WTC11 (cell line): ENCODE measurements around the gene SLC25A41. TPM values are rescaled to one million over a fixed set of nuclear protein-coding genes. Genes with fewer than 3 reads are reported as not detected.

Experiments
- ATAC-seq: fragments of 200-7000 bp; cut with Tn5 transposase; 2 replicates; pipeline ENCODE4 v1.10.0; 2021; ENCODE audit warnings: mild to moderate bottlenecking, moderate library complexity
- CTCF ChIA-PET: fragments of 300-600 bp; sonication (Branson Sonifier 250); formaldehyde crosslinking; loops from one replicate; lab custom pipeline; 2021; ENCODE audit warnings: antibody characterized with exemption; lab: Charles Lee
- POLR2A ChIA-PET: fragments of 350-600 bp; sonication (Branson Sonifier 250); formaldehyde crosslinking; loops from one replicate; lab custom pipeline; 2021; ENCODE audit warnings: antibody characterized with exemption; lab: Charles Lee
- DNase-seq: peaks from one replicate; pipeline ENCODE4 v3.0.0; 2021; ENCODE audit warnings: low spot score
- H3K27ac Mint-ChIP-seq: 2 replicates; pipeline ENCODE4 v1.8.0; 2021; ENCODE audit warnings: mixed read lengths
- H3K27me3 Mint-ChIP-seq: 2 replicates; pipeline ENCODE4 v1.8.0; 2021; ENCODE audit warnings: low read depth, mild to moderate bottlenecking, moderate library complexity, mixed read lengths
- H3K36me3 Mint-ChIP-seq: 2 replicates; pipeline ENCODE4 v1.8.0; 2021; ENCODE audit warnings: mixed read lengths
- H3K4me1 Mint-ChIP-seq: 2 replicates; pipeline ENCODE4 v1.8.0; 2022; ENCODE audit warnings: mixed read lengths
- H3K4me3 Mint-ChIP-seq: 2 replicates; pipeline ENCODE4 v1.8.0; 2021; ENCODE audit warnings: mild to moderate bottlenecking, moderate library complexity, mixed read lengths
- H3K9me3 Mint-ChIP-seq: 2 replicates; pipeline ENCODE4 v1.8.0; 2021; ENCODE audit warnings: mixed read lengths
- ATF3 ChIP-seq: sonication (generic); formaldehyde crosslinking; conservative IDR thresholded peaks from 2 replicates; pipeline ENCODE4 v1.8.1; 2022; ENCODE audit warnings: mild to moderate bottlenecking, missing genetic modification reagents
- CBFB ChIP-seq: sonication (generic); formaldehyde crosslinking; IDR thresholded peaks from 2 replicates; pipeline ENCODE4 v1.8.1; 2022; ENCODE audit warnings: mild to moderate bottlenecking, low read depth, missing genetic modification reagents
- CREB1 ChIP-seq: sonication (generic); formaldehyde crosslinking; IDR thresholded peaks from 2 replicates; pipeline ENCODE4 v1.8.0; 2023; ENCODE audit warnings: mild to moderate bottlenecking, missing genetic modification reagents
- E2F5 ChIP-seq: sonication (generic); formaldehyde crosslinking; IDR thresholded peaks from 2 replicates; pipeline ENCODE4 v1.8.1; 2022; ENCODE audit warnings: mild to moderate bottlenecking, moderate library complexity, missing genetic modification reagents
- EMX1 ChIP-seq: fragments of 250-450 bp; sonication (Bioruptor Pico); IDR thresholded peaks from 2 replicates; pipeline ENCODE4 v1.8.0; 2021; ENCODE audit warnings: mild to moderate bottlenecking
- ERG ChIP-seq: fragments of 250-450 bp; sonication (Bioruptor Pico); IDR thresholded peaks from 2 replicates; pipeline ENCODE4 v1.8.0; 2021; ENCODE audit warnings: mild to moderate bottlenecking
- FOXJ3 ChIP-seq: sonication (generic); formaldehyde crosslinking; IDR thresholded peaks from 2 replicates; pipeline ENCODE4 v1.9.0; 2021; ENCODE audit warnings: missing genetic modification reagents, mild to moderate bottlenecking, borderline replicate concordance
- IRF1 ChIP-seq: sonication (generic); formaldehyde crosslinking; IDR thresholded peaks from 2 replicates; pipeline ENCODE4 v1.8.0; 2023; ENCODE audit warnings: missing genetic modification reagents
- MAX ChIP-seq: sonication (generic); formaldehyde crosslinking; IDR thresholded peaks from 2 replicates; pipeline ENCODE4 v1.8.0; 2022; ENCODE audit warnings: mild to moderate bottlenecking, missing genetic modification reagents
- NFYB ChIP-seq: sonication (generic); formaldehyde crosslinking; conservative IDR thresholded peaks from 2 replicates; pipeline ENCODE4 v1.8.0; 2022; ENCODE audit warnings: low read depth, missing genetic modification reagents
- NR2C2 ChIP-seq: sonication (generic); formaldehyde crosslinking; IDR thresholded peaks from 2 replicates; pipeline ENCODE4 v1.8.0; 2022; ENCODE audit warnings: mild to moderate bottlenecking, missing genetic modification reagents
- PRDM15 ChIP-seq: sonication (generic); formaldehyde crosslinking; IDR thresholded peaks from 2 replicates; pipeline ENCODE4 v1.8.0; 2022; ENCODE audit warnings: missing genetic modification reagents
- PRRX2 ChIP-seq: fragments of 250-450 bp; sonication (Bioruptor Pico); IDR thresholded peaks from 2 replicates; pipeline ENCODE4 v1.8.0; 2021; ENCODE audit warnings: mild to moderate bottlenecking
- RELA ChIP-seq: sonication (generic); formaldehyde crosslinking; IDR thresholded peaks from 2 replicates; pipeline ENCODE4 v1.8.1; 2022; ENCODE audit warnings: missing genetic modification reagents, mild to moderate bottlenecking, borderline replicate concordance
- RORB ChIP-seq: fragments of 250-450 bp; sonication (Bioruptor Pico); IDR thresholded peaks from 2 replicates; pipeline ENCODE4 v1.9.0; 2021; ENCODE audit warnings: mild to moderate bottlenecking
- TEAD1 ChIP-seq: sonication (generic); formaldehyde crosslinking; IDR thresholded peaks from 2 replicates; pipeline ENCODE4 v1.8.0; 2022; ENCODE audit warnings: mild to moderate bottlenecking, missing genetic modification reagents
- USF1 ChIP-seq: sonication (generic); formaldehyde crosslinking; IDR thresholded peaks from 2 replicates; pipeline ENCODE4 v1.8.0; 2022; ENCODE audit warnings: mild to moderate bottlenecking, missing genetic modification reagents
- ZNF138 ChIP-seq: sonication (generic); formaldehyde crosslinking; conservative IDR thresholded peaks from 2 replicates; pipeline ENCODE4 v1.8.1; 2022; ENCODE audit warnings: mild to moderate bottlenecking, moderate library complexity, missing genetic modification reagents
- ZNF281 ChIP-seq: sonication (generic); formaldehyde crosslinking; IDR thresholded peaks from 2 replicates; pipeline ENCODE4 v1.8.0; 2023; ENCODE audit warnings: mild to moderate bottlenecking, missing genetic modification reagents
- ZNF416 ChIP-seq: fragments of 250-450 bp; sonication (Bioruptor Pico); IDR thresholded peaks from 2 replicates; pipeline ENCODE4 v1.9.0; 2021; ENCODE audit warnings: mild to moderate bottlenecking, inconsistent platforms
- ZSCAN18 ChIP-seq: fragments of 250-450 bp; sonication (Bioruptor Pico); IDR thresholded peaks from 2 replicates; pipeline ENCODE4 v2.1.2; 2022; ENCODE audit warnings: mild to moderate bottlenecking, moderate library complexity
- total RNA-seq: library from RNA; stranded (reverse); gene quantifications from 3 replicates; pipeline ENCODE4 v1.2.3, GENCODE V29; 2021

The SLC25A41 gene
- total RNA-seq, 1 experiment from 2014 or later, result 0.35 TPM

GRCh38 chr19:6412061-6412446 lies 21.5 kb downstream of the SLC25A41 start (continued):
- TF ChIP-seq ERG (CRISPR knock-in tag) (peak; percentile 86), NFYB (CRISPR knock-in tag) (no peak), ZNF416 (CRISPR knock-in tag) (no peak), CBFB (CRISPR knock-in tag) (no peak), E2F5 (no peak), IRF1 (CRISPR knock-in tag) (0 out of 2 replicates have a peak, but pooled peaks have one; percentile 7), ZNF281 (CRISPR knock-in tag) (no peak), EMX1 (CRISPR knock-in tag) (peak; percentile 51; the same call in 1 of the 2 replicates), ATF3 (CRISPR knock-in tag) (no peak), CREB1 (CRISPR knock-in tag) (no peak), NR2C2 (CRISPR knock-in tag) (no peak), RELA (CRISPR knock-in tag) (no peak), ZNF138 (CRISPR knock-in tag) (0 out of 2 replicates have a peak, but pooled peaks have one; percentile 2), PRRX2 (CRISPR knock-in tag) (0 out of 2 replicates have a peak, but pooled peaks have one; percentile 12), PRDM15 (CRISPR knock-in tag) (no peak), MAX (CRISPR knock-in tag) (no peak), FOXJ3 (CRISPR knock-in tag) (no peak)

GRCh38 chr19:6409346-6409745 lies 24.2 kb downstream of the SLC25A41 start:
- Mint-ChIP-seq H3K27ac (no peak overlapping the region), H3K27me3 (no peaks in the 10 kb centered on the region), H3K36me3 (peaks cover 6% of the 10 kb centered on the region), H3K4me3 (no peak overlapping the region), H3K4me1 (peaks cover 6% of the 10 kb centered on the region), H3K9me3 (no peaks in the 10 kb centered on the region)
- POLR2A ChIA-PET, result interaction anchor here (0.7 kb wide), 1 partner anchor 9 kb away, joined by 3 read pairs; no protein-coding TSS in a partner anchor
- DNase-seq, result no peak
- CTCF ChIA-PET, result no interaction called here
- ATAC-seq, result no peak
- no peak for TF ChIP-seq RORB (CRISPR knock-in tag)
- TF ChIP-seq ZNF281 (CRISPR knock-in tag), result no peak
- TF ChIP-seq ZSCAN18 (CRISPR knock-in tag), result no peak
- no peak for TF ChIP-seq USF1 (CRISPR knock-in tag)
- no peak for TF ChIP-seq CREB1 (CRISPR knock-in tag)
- no peak for TF ChIP-seq TEAD1 (CRISPR knock-in tag)
